Ascending aorta (tissue), 2 donors: ENCODE results near the gene ASGR1. TPM values are rescaled to one million over a fixed set of nuclear protein-coding genes. Genes with fewer than 3 reads are reported as not detected.
"Not testable (repeated sequence)": the region's sequence is repeated elsewhere in the genome, so short reads cannot be mapped to it uniquely, and the experiment has no call there.

Experiments used
- DNase-seq, 2 donors: peaks; one replicate each; pipeline ENCODE4 v3.0.0-alpha.2; 2019; ENCODE audit warnings: low spot score in 2 of 2
- H3K27ac ChIP-seq, 2 donors: fragments of 200-600 bp; sonication (generic); one replicate each; pipeline ENCODE4 v1.5.1; 2016 to 2017; ENCODE audit warnings: mild to moderate bottlenecking in 1 of 2
- H3K27me3 ChIP-seq: fragments of 200-600 bp; sonication (generic); one replicate; pipeline ENCODE4 v1.5.1; 2017
- H3K36me3 ChIP-seq, 2 donors: fragments of 200-600 bp; sonication (generic); one replicate each; pipeline ENCODE4 v1.5.1; 2016
- H3K4me1 ChIP-seq, 2 donors: fragments of 200-600 bp; sonication (generic); one replicate each; pipeline ENCODE4 v1.5.1; 2016 to 2017; ENCODE audit warnings: mild to moderate bottlenecking in 1 of 2
- H3K4me3 ChIP-seq, 2 donors: fragments of 200-600 bp; sonication (generic); one replicate each; pipeline ENCODE4 v1.5.1; 2016 to 2017; ENCODE audit warnings: mild to moderate bottlenecking in 1 of 2
- H3K9me3 ChIP-seq, 2 donors: fragments of 200-600 bp; sonication (generic); one replicate each; pipeline ENCODE4 v1.5.1; 2016
- intact Hi-C: fragments of 100-400 bp; cut with DNase I; formaldehyde crosslinking; loops from one replicate; pipeline ENCODE4 v1.15.1; 2023
- total RNA-seq: library from RNA; depleted of rRNA; stranded (reverse); fragments of >200 nt; gene quantifications from one replicate; pipeline ENCODE4 v1.1.0, GENCODE V29; 2016
- TF ChIP-seq, protein P1 (sequence below), 3 experiments: fragments of 200-600 bp in 2 of 3; fragments of 450-650 bp in 1 of 3; sonication (generic) in 2 of 3; IDR thresholded peaks; one replicate each; pipeline ENCODE4 v1.5.1; 2016 to 2019; ENCODE audit warnings: antibody characterized with exemption in 3 of 3, mild to moderate bottlenecking in 1 of 3, moderate library complexity in 1 of 3

Gene ASGR1
- total RNA-seq, 1 donor from 2014 or later = 3.9 TPM

DNA sequence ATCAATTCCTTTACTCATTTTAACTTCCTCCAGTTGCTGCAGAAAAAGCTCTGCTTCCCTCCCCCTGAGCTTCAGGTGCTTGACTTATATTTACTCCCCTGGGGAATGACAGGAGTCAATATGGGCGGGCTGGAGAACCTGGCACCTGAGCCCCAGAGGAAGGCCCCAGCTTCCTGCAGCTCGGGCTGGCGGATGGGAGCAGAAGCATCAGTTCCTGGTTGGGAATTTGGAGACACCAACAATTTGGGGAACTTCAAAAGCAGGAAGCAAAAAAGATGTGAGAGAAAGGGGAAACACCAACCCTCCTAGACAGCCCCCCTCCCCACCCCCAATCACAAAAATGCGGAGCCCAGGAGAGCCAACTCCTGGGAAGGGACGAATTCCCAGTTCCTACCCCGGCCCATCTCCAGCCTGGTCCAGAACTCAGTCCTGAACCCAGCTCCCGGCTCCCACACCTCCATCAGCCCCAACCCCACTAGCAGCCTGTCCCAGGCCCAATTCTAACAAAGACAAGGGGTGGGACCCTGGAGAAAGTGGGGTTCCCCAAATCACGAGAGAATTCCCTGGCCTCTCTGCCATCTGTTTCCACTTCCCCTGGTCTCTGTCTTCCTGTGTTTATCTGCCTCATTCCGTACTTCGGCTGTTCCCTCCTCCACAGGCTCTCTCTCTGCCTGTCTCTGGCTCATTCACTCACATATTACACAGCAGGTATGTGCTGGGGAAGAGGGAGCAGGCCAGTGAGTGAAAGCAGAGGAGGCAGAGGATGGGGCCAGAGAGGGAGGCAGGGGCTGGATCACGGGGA lies 48.3 kb downstream of the ASGR1 start:
- peak overlapping the region in 1 of 2 donors; percentile 25 for H3K4me3 ChIP-seq

DNA sequence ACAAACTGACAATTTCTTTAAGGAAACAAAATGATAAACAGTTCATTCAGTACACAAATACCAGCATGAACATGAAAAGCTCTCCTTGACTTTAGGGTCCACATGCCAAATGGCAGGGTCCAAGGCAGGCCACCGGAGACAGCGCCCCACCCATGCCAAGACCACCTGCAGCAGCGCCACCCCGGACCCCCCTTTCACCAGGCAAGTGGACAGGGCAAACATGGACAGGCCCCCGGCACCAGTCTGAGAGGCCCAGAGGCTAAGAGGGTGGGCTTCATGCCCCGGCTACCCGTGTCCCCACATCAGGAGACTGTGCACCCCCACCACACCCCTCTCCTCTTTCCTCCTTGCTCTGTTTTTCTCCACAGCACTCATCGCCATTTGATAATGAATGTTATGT lies 49.9 kb downstream of the ASGR1 start:
- Histone ChIP-seq H3K4me3 (no peak overlapping the region), H3K9me3 (no peaks in the 10 kb centered on the region), H3K36me3 (no peaks in the 10 kb centered on the region), H3K27ac (no peak overlapping the region), H3K27me3 (no peaks in the 10 kb centered on the region), H3K4me1 (no peaks in the 10 kb centered on the region)
- no peak for DNase-seq
- TF ChIP-seq, protein P1, sequence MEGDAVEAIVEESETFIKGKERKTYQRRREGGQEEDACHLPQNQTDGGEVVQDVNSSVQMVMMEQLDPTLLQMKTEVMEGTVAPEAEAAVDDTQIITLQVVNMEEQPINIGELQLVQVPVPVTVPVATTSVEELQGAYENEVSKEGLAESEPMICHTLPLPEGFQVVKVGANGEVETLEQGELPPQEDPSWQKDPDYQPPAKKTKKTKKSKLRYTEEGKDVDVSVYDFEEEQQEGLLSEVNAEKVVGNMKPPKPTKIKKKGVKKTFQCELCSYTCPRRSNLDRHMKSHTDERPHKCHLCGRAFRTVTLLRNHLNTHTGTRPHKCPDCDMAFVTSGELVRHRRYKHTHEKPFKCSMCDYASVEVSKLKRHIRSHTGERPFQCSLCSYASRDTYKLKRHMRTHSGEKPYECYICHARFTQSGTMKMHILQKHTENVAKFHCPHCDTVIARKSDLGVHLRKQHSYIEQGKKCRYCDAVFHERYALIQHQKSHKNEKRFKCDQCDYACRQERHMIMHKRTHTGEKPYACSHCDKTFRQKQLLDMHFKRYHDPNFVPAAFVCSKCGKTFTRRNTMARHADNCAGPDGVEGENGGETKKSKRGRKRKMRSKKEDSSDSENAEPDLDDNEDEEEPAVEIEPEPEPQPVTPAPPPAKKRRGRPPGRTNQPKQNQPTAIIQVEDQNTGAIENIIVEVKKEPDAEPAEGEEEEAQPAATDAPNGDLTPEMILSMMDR (IDR thresholded peaks at IDR 0.05) = no peak
- intact Hi-C loops = no loop called here

More for the DNA sequence above, 48.3 kb downstream of the ASGR1 start:
- Histone ChIP-seq H3K36me3 (no peaks in the 10 kb centered on the region), H3K27me3 (no peaks in the 10 kb centered on the region), H3K27ac (peak overlapping the region in 1 of 2 donors; percentile 22), H3K9me3 (no peaks in the 10 kb centered on the region), H3K4me1 (no peaks in the 10 kb centered on the region)
- TF ChIP-seq, protein P1 (IDR thresholded peaks at IDR 0.05) = no peak
- no peak for DNase-seq
- intact Hi-C loops = no loop called here

DNA sequence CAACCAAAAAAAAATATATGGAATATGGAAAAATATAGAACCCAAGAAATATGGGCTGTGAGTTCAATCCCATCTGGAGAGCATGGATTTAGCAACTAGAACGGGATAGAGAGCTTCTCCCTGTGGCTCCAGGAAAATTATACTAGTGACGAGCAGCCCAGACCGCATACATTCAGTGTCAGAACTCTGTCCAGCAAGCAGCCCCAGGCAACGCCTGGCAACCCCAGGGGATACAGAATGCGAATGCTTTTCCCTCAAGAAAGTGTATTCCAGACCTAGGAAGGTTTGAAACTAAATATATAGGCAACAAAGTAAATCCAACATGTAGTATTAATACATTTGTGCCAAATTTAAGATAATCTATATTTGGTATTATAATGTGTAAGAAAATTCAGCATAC lies 51.0 kb downstream of the ASGR1 start:
- intact Hi-C loops = no loop called here
- Histone ChIP-seq H3K4me3 (no peak overlapping the region), H3K27ac (no peak overlapping the region), H3K27me3 (no peaks in the 10 kb centered on the region), H3K4me1 (no peaks in the 10 kb centered on the region), H3K9me3 (no peaks in the 10 kb centered on the region), H3K36me3 (no peaks in the 10 kb centered on the region)
- TF ChIP-seq, protein P1 (IDR thresholded peaks at IDR 0.05) = no peak
- DNase-seq = no peak

DNA sequence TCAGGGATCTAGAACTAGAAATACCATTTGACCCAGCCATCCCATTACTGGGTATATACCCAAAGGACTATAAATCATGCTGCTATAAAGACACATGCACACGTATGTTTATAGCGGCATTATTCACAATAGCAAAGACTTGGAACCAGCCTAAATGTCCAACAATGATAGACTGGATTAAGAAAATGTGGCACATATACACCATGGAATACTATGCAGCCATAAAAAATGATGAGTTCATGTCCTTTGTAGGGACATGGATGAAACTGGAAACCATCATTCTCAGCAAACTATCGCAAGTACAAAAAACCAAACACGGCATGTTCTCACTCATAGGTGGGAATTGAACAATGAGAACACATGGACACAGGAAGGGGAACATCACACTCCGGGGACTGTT lies 51.7 kb downstream of the ASGR1 start:
- intact Hi-C loops = not testable (repeated sequence)

DNA sequence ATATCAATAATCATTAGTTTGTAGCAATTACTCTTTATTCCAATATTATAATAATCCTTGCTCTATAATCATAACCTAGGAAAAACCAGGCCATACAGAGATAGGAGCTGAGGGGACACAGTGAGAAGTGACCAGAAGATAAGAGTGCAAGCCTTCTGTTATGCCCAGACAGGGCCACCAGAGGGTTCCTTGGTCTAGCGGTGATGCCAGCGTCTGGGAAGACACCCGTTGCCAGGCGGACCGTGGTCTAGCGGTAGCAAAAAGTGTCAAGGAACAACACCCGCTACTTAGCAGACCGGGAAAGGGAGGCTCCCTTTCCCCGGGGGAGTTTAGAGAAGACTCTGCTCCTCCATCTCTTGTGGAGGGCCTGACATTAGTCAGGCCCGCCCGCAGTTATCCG lies 52.8 kb downstream of the ASGR1 start:
- intact Hi-C loops, H3K9me3 ChIP-seq, H3K27me3 ChIP-seq, H3K4me3 ChIP-seq, DNase-seq, H3K27ac ChIP-seq, H3K4me1 ChIP-seq, H3K36me3 ChIP-seq: not testable (repeated sequence)

More for the DNA sequence above, 51.7 kb downstream of the ASGR1 start:
- not testable (repeated sequence) for H3K27ac ChIP-seq, H3K4me1 ChIP-seq, H3K9me3 ChIP-seq, H3K27me3 ChIP-seq, H3K36me3 ChIP-seq, H3K4me3 ChIP-seq, DNase-seq

DNA sequence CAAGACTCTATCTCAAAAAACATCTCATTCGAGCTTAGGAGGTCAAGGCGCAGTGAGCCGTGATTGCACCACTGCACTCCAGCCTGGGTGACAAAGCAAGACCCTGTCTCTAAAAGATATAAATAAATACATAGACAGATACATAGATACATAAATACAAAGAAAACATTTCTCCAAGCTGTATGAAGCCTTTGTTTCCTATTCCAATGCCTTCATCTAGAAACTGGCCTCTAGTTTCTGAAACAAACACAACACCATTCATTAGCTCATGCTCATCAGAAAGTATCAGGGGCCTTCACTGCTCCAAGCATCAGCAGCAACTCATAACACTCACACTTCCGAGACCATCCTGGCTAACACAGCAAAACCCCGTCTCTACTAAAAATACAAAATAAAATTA lies 54.2 kb downstream of the ASGR1 start:
- TF ChIP-seq, protein P1 (IDR thresholded peaks at IDR 0.05) = no peak
- no peaks in the 10 kb centered on the region for H3K9me3 ChIP-seq
- DNase-seq = no peak
- no peak overlapping the region for H3K27ac ChIP-seq
- no peaks in the 10 kb centered on the region for H3K27me3 ChIP-seq
- H3K4me3 ChIP-seq = no peak overlapping the region
- intact Hi-C loops = no loop called here
- H3K4me1 ChIP-seq = no peaks in the 10 kb centered on the region
- H3K36me3 ChIP-seq = no peaks in the 10 kb centered on the region
